ENCODE results near the gene SPDYE11.
"Not testable (repeated sequence)": the region's sequence is repeated elsewhere in the genome, so short reads cannot be mapped to it uniquely, and the experiment has no call there.

Gene SPDYE11

DNA sequence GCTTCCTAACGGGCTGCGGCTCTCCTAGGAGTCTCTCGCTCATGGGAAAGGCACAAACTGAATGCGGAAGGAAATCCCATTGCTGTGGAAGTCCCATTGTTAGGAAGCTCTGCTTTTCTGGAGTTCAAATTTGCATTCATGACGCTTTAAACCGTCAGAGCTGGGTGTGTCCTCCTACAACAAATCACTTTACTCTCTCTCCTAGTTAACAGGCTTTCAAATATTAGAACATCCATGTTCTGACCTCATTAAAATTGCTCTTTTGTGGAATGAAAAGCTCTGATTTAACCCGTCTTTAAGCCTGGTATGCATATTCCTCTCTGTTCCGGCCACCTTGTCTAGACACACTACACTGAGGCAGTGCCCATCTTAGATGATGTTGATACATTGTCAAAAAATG is at the start of gene SPDYE11:
SPDYE11 (minus strand) TSS at position 101 of the 400 bp plus-strand sequence. CDS start 1,800 bp downstream, outside the sequence.
- DNase-seq = not testable (repeated sequence)

- DNase-seq = not testable (repeated sequence)
Observed at GRCh38 chr7:73085938-73086337, 28.2 kb upstream of the SPDYE11 start, which contains the start of gene SPDYE9. SPDYE9 (minus strand) TSS chr7:73086038; CDS start chr7:73084238, 1,800 bp downstream.

DNA sequence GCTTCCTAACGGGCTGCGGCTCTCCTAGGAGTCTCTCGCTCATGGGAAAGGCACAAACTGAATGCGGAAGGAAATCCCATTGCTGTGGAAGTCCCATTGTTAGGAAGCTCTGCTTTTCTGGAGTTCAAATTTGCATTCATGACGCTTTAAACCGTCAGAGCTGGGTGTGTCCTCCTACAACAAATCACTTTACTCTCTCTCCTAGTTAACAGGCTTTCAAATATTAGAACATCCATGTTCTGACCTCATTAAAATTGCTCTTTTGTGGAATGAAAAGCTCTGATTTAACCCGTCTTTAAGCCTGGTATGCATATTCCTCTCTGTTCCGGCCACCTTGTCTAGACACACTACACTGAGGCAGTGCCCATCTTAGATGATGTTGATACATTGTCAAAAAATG is 28.0 kb downstream of the SPDYE11 start, which contains the start of gene SPDYE8:
SPDYE8 (minus strand) TSS at position 101 of the 400 bp plus-strand sequence. CDS start 1,800 bp downstream, outside the sequence.
- DNase-seq = not testable (repeated sequence)

DNA sequence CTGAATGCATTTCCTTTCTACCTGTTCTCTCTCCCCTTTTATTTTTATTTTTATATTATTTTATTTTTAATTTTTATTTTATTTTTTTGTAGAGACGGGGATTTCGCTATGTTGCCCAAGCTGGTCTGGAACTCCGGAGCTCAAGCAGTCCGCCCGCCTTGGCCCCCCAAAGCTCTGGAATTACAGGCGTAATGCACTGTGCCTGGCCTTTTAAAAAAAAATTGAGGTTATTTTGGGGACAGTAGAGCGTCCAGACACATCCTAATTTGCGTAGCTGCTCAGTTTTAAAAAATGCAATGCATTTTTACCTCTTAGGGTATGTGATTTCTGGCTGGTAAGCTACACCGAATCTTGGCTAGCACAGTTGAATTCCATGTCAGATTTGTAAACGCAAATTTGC is 51.2 kb downstream of the SPDYE11 start:
- not testable (repeated sequence) for DNase-seq

DNA sequence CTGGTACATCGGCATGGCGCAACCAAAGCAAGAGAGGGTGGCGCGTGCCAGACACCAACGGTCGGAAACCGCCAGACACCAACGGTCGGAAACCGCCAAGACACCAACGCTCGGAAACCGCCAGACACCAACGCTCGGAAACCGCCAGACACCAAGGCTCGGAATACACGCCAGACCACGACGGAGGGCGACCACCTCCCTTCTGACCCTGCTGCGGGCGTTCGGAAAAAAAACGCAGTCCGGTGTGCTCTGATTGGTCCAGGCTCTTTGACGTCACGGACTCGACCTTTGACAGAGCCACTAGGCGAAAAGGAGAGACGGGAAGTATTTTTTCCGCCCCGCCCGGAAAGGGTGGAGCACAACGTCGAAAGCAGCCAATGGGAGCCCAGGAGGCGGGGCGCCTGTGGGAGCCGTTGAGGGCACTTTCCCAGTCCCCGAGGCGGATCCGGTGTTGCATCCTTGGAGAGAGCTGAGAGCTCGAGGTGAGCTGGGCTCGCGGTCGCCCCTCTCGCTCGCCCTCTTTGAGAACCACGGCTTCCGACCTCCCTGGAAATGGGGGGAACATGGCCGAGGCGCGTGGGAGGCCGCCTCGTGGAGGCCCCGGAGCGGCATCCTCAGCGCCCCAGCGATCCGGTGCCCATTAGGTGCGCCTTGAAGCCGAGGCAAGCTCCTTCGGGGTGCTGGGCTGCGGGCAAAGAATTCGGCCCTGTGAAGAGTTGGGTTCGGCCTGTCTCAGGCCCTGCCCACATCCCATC is 51.8 kb downstream of the SPDYE11 start:
- DNase-seq = peak; percentile 86 to 93

GRCh38 chr7:73005356-73005692 is 52.4 kb downstream of the SPDYE11 start:
- DNase-seq = peak; percentile 62 to 77

GRCh38 chr7:72997887-72998468 is 59.7 kb downstream of the SPDYE11 start:
- DNase-seq = not testable (repeated sequence)

All from CD4-positive, alpha-beta T cell treated with Interferon alpha-2 for 1 hour (primary cell).